MM.1S (cell line): Measurements from ENCODE around the gene INTS11.

Source experiments
- DNase-seq: peaks from one replicate; pipeline ENCODE4 v3.0.0-alpha.2; 2015
- H2AFZ ChIP-seq: fragments of 300-600 bp; sonication (generic); 2 replicates; pipeline ENCODE4 v1.6.0; 2016; ENCODE audit warnings: antibody characterized with exemption, low read length
- H3F3A ChIP-seq: fragments of 300-600 bp; sonication (generic); 2 replicates; pipeline ENCODE4 v1.6.1; 2016; ENCODE audit warnings: mild to moderate bottlenecking, antibody characterized with exemption, low read length, moderate library complexity, mixed read lengths; ENCODE audit not compliant: insufficient read depth
- H3K27ac ChIP-seq: fragments of 300-600 bp; sonication (generic); 2 replicates; pipeline ENCODE4 v1.5.1; 2016; ENCODE audit warnings: mild to moderate bottlenecking, low read length
- H3K27me3 ChIP-seq: fragments of 300-600 bp; sonication (generic); replicated peaks from 2 replicates; pipeline ENCODE4 v1.6.0; 2016; ENCODE audit warnings: low read length; ENCODE audit not compliant: insufficient read depth
- H3K36me3 ChIP-seq: fragments of 300-600 bp; sonication (generic); replicated peaks from 2 replicates; pipeline ENCODE4 v1.6.1; 2016; ENCODE audit warnings: mild to moderate bottlenecking, low read length, mixed read lengths; ENCODE audit not compliant: insufficient read depth
- H3K4me1 ChIP-seq: fragments of 300-600 bp; sonication (generic); 2 replicates; pipeline ENCODE4 v1.6.1; 2016; ENCODE audit warnings: low read length, mixed read lengths
- H3K4me2 ChIP-seq: fragments of 300-600 bp; sonication (generic); 2 replicates; pipeline ENCODE4 v1.6.0; 2016; ENCODE audit warnings: low read depth, low read length
- H3K4me3 ChIP-seq: fragments of 300-600 bp; sonication (generic); 2 replicates; pipeline ENCODE4 v1.5.1; 2016; ENCODE audit warnings: low read length, mixed read lengths
- H3K79me2 ChIP-seq: fragments of 300-600 bp; sonication (generic); 2 replicates; pipeline ENCODE4 v1.6.1; 2016; ENCODE audit warnings: mixed run types, low read length, mixed read lengths
- H3K9ac ChIP-seq: fragments of 300-600 bp; sonication (generic); 2 replicates; pipeline ENCODE4 v1.6.1; 2016; ENCODE audit warnings: low read length, mixed read lengths
- H3K9me2 ChIP-seq: fragments of 300-600 bp; sonication (generic); replicated peaks from 2 replicates; pipeline ENCODE4 v1.6.1; 2016; ENCODE audit warnings: mild to moderate bottlenecking, low read length, mixed read lengths; ENCODE audit not compliant: insufficient read depth
- H3K9me3 ChIP-seq: fragments of 300-600 bp; sonication (generic); replicated peaks from 2 replicates; pipeline ENCODE4 v1.6.1; 2016; ENCODE audit warnings: mild to moderate bottlenecking, low read length, mixed read lengths; ENCODE audit not compliant: insufficient read depth
- H4K20me1 ChIP-seq: fragments of 300-600 bp; sonication (generic); 2 replicates; pipeline ENCODE4 v1.6.1; 2016; ENCODE audit warnings: mild to moderate bottlenecking, low read length, moderate library complexity, mixed read lengths; ENCODE audit not compliant: insufficient read depth
- CTCF ChIP-seq: fragments of 300-600 bp; sonication (generic); IDR thresholded peaks from 2 replicates; pipeline ENCODE4 v1.5.1; 2016; ENCODE audit warnings: antibody characterized with exemption, low read length, mixed read lengths
- EZH2 ChIP-seq: fragments of 300-600 bp; sonication (generic); optimal IDR thresholded peaks from 2 replicates; pipeline ENCODE3; 2017; ENCODE audit warnings: low read depth, mild to moderate bottlenecking, antibody characterized with exemption, low read length, mixed read lengths
- EZH2phosphoT487 ChIP-seq: fragments of 300-600 bp; sonication (generic); IDR thresholded peaks from 2 replicates; pipeline ENCODE4 v1.6.1; 2018; ENCODE audit warnings: antibody characterized with exemption, low read length

INTS11 gene

GRCh38 chr1:1347663-1348419 is 23.4 kb upstream of the INTS11 start:
- Histone ChIP-seq H3K36me3 (no peaks in the 10 kb centered on the region), H3K79me2 (peaks cover 22% of the 10 kb centered on the region), H2AFZ (no peak overlapping the region), H3K9ac (peak overlapping the region; percentile 52), H3K9me3 (no peaks in the 10 kb centered on the region), H4K20me1 (no peaks in the 10 kb centered on the region), H3F3A (no peaks in the 10 kb centered on the region), H3K4me3 (peak overlapping the region; percentile 74), H3K27ac (no peak overlapping the region), H3K27me3 (peaks cover 12% of the 10 kb centered on the region), H3K9me2 (no peaks in the 10 kb centered on the region), H3K4me1 (no peaks in the 10 kb centered on the region), H3K4me2 (peak overlapping the region; percentile 94)
- TF ChIP-seq EZH2phosphoT487 (no peak), CTCF (no peak), EZH2 (no peak)
- DNase-seq = no peak

- H3K4me2 ChIP-seq = no peak overlapping the region; the same call in 1 of the 2 replicates
- H3K27ac ChIP-seq = no peak overlapping the region
- H3F3A ChIP-seq = no peaks in the 10 kb centered on the region
- H3K4me3 ChIP-seq = no peak overlapping the region
- H3K9me2 ChIP-seq = no peaks in the 10 kb centered on the region
- H3K9me3 ChIP-seq = no peaks in the 10 kb centered on the region
- no peaks in the 10 kb centered on the region for H3K36me3 ChIP-seq
- no peak overlapping the region for H3K9ac ChIP-seq
- no peak for TF ChIP-seq CTCF
- no peak for TF ChIP-seq EZH2
- TF ChIP-seq EZH2phosphoT487 = no peak
- DNase-seq = no peak
- peaks cover 22% of the 10 kb centered on the region for H3K79me2 ChIP-seq
- no peak overlapping the region for H2AFZ ChIP-seq
- peaks cover 5% of the 10 kb centered on the region; the same call in 1 of the 2 replicates for H3K27me3 ChIP-seq
- no peaks in the 10 kb centered on the region for H3K4me1 ChIP-seq
- H4K20me1 ChIP-seq = no peaks in the 10 kb centered on the region
These were observed 22.7 kb upstream of the INTS11 start for GRCh38 chr1:1347026-1347595.

GRCh38 chr1:1346501-1346890 is 22.0 kb upstream of the INTS11 start:
- Histone ChIP-seq H3K9me3 (no peaks in the 10 kb centered on the region), H4K20me1 (no peaks in the 10 kb centered on the region), H3K4me1 (no peaks in the 10 kb centered on the region), H3K4me2 (no peak overlapping the region), H3K9me2 (no peaks in the 10 kb centered on the region), H3K36me3 (no peaks in the 10 kb centered on the region), H3K4me3 (no peak overlapping the region), H3K27me3 (peaks cover 2% of the 10 kb centered on the region; the same call in 1 of the 2 replicates), H3F3A (no peaks in the 10 kb centered on the region), H3K9ac (no peak overlapping the region), H3K27ac (no peak overlapping the region), H2AFZ (no peak overlapping the region), H3K79me2 (peaks cover 22% of the 10 kb centered on the region)
- no peak for DNase-seq
- TF ChIP-seq EZH2phosphoT487 (no peak), CTCF (no peak), EZH2 (no peak)
